H9 (cell line): ENCODE measurements around the gene SPRED1. TPM values are rescaled to one million over a fixed set of nuclear protein-coding genes. Genes with fewer than 3 reads are reported as not detected.
"Not testable (repeated sequence)": the region's sequence is repeated elsewhere in the genome, so short reads cannot be mapped to it uniquely, and the experiment has no call there.

Experiments
- DNase-seq: peaks from one replicate; pipeline ENCODE4 v3.0.0-alpha.2; 2017
- H2AFZ ChIP-seq: one replicate; pipeline ENCODE4 v1.6.1; 2013; ENCODE audit warnings: mild to moderate bottlenecking, low read length, control low read depth, moderate library complexity
- H2AK5ac ChIP-seq: 2 replicates; pipeline ENCODE4 v1.6.1; 2013; ENCODE audit warnings: low read length, control low read depth, mixed read lengths; ENCODE audit not compliant: insufficient read length
- H2BK120ac ChIP-seq: one replicate; pipeline ENCODE4 v1.6.1; 2013; ENCODE audit warnings: low read depth, mild to moderate bottlenecking, low read length, control low read depth, inconsistent platforms; ENCODE audit not compliant: poor library complexity, severe bottlenecking
- H2BK12ac ChIP-seq: 2 replicates; pipeline ENCODE4 v1.6.1; 2013; ENCODE audit warnings: low read length, control low read depth, mixed read lengths, low read depth; ENCODE audit not compliant: insufficient read length
- H2BK15ac ChIP-seq: 2 replicates; pipeline ENCODE4 v1.6.1; 2013; ENCODE audit warnings: low read depth, low read length, control low read depth
- H2BK20ac ChIP-seq: one replicate; pipeline ENCODE4 v1.6.1; 2013; ENCODE audit warnings: low read depth, mild to moderate bottlenecking, low read length, control low read depth, inconsistent platforms; ENCODE audit not compliant: poor library complexity, severe bottlenecking
- H2BK5ac ChIP-seq: 2 replicates; pipeline ENCODE4 v1.6.1; 2013; ENCODE audit warnings: low read length, control low read depth, mixed read lengths; ENCODE audit not compliant: insufficient read length
- H3K14ac ChIP-seq: 2 replicates; pipeline ENCODE4 v1.6.1; 2013; ENCODE audit warnings: low read length, control low read depth; ENCODE audit not compliant: insufficient read depth
- H3K18ac ChIP-seq: 2 replicates; pipeline ENCODE4 v1.6.1; 2013; ENCODE audit warnings: low read depth, mild to moderate bottlenecking, mixed read lengths, low read length, control low read depth; ENCODE audit not compliant: insufficient read length
- H3K23ac ChIP-seq: 2 replicates; pipeline ENCODE4 v1.6.1; 2013; ENCODE audit warnings: low read length, control low read depth, mixed read lengths, low read depth; ENCODE audit not compliant: insufficient read length
- H3K23me2 ChIP-seq: 2 replicates; pipeline ENCODE4 v1.6.1; 2013; ENCODE audit warnings: low read depth, mild to moderate bottlenecking, mixed read lengths, low read length, control low read depth; ENCODE audit not compliant: insufficient read length, poor library complexity, severe bottlenecking
- H3K27ac ChIP-seq: 2 replicates; pipeline ENCODE4 v1.5.1; 2013; ENCODE audit warnings: low read length, control low read depth, mixed read lengths, low read depth; ENCODE audit not compliant: insufficient read length
- H3K27me3 ChIP-seq: 2 replicates; pipeline ENCODE4 v1.6.1; 2013; ENCODE audit warnings: low read length, control low read depth, inconsistent platforms; ENCODE audit not compliant: insufficient read depth
- H3K4ac ChIP-seq: 2 replicates; pipeline ENCODE4 v1.6.1; 2013; ENCODE audit warnings: low read depth, mild to moderate bottlenecking, control low read depth, inconsistent platforms, low read length, moderate library complexity
- H3K4me1 ChIP-seq: 2 replicates; pipeline ENCODE4 v1.6.1; 2013; ENCODE audit warnings: low read length, control low read depth, inconsistent platforms; ENCODE audit not compliant: insufficient read depth
- H3K4me2 ChIP-seq: 2 replicates; pipeline ENCODE4 v1.6.1; 2013; ENCODE audit warnings: low read length, control low read depth, mixed read lengths; ENCODE audit not compliant: insufficient read length, insufficient read depth
- H3K56ac ChIP-seq: 2 replicates; pipeline ENCODE4 v1.6.1; 2013; ENCODE audit warnings: low read depth, mild to moderate bottlenecking, mixed read lengths, low read length, control low read depth; ENCODE audit not compliant: insufficient read length
- H3K79me1 ChIP-seq: 2 replicates; pipeline ENCODE4 v1.6.1; 2013; ENCODE audit warnings: low read depth, mild to moderate bottlenecking, moderate library complexity, low read length, control low read depth, inconsistent platforms; ENCODE audit not compliant: insufficient read depth, poor library complexity, severe bottlenecking
- H3K79me2 ChIP-seq: 2 replicates; pipeline ENCODE4 v1.6.1; 2013; ENCODE audit warnings: low read length, control low read depth, inconsistent platforms; ENCODE audit not compliant: insufficient read depth
- H3K9ac ChIP-seq: 2 replicates; pipeline ENCODE4 v1.6.1; 2013; ENCODE audit warnings: low read length, control low read depth, mixed read lengths; ENCODE audit not compliant: insufficient read length; ENCODE audit errors: extremely low read depth
- H3K9me3 ChIP-seq: one replicate; pipeline ENCODE4 v1.6.1; 2013; ENCODE audit warnings: low read depth, low read length, inconsistent platforms; ENCODE audit not compliant: control insufficient read depth
- H3T11ph ChIP-seq: one replicate; pipeline ENCODE4 v1.6.1; 2013; ENCODE audit warnings: mild to moderate bottlenecking, low read length, control low read depth, inconsistent platforms
- H4K20me1 ChIP-seq: one replicate; pipeline ENCODE4 v1.6.1; 2013; ENCODE audit not compliant: control insufficient read depth, insufficient read length, insufficient read depth
- H4K5ac ChIP-seq: 2 replicates; pipeline ENCODE4 v1.6.1; 2013; ENCODE audit warnings: low read depth, mild to moderate bottlenecking, mixed read lengths, low read length, control low read depth; ENCODE audit not compliant: insufficient read length
- H4K8ac ChIP-seq: replicated peaks from 2 replicates; pipeline ENCODE4 v1.6.1; 2013; ENCODE audit warnings: low read length, control low read depth, mixed read lengths, low read depth; ENCODE audit not compliant: insufficient read length
- H4K91ac ChIP-seq: 2 replicates; pipeline ENCODE4 v1.6.1; 2013; ENCODE audit warnings: low read depth, mild to moderate bottlenecking, moderate library complexity, mixed read lengths, low read length, control low read depth; ENCODE audit not compliant: insufficient read length
- H3K27ac Mint-ChIP-seq, 3 experiments: 2 replicates in 2 of 3; 3 replicates in 1 of 3; pipeline ENCODE4 v1.8.0; 2020 to 2021; ENCODE audit warnings: mixed read lengths in 3 of 3, mild to moderate bottlenecking in 1 of 3, moderate library complexity in 1 of 3
- H3K27me3 Mint-ChIP-seq: 2 replicates; pipeline ENCODE4 v1.8.0; 2021; ENCODE audit warnings: low read depth, mild to moderate bottlenecking, moderate library complexity, mixed read lengths
- H3K36me3 Mint-ChIP-seq, 3 experiments: 2 replicates in 2 of 3; 3 replicates in 1 of 3; pipeline ENCODE4 v1.8.0; 2020 to 2021; ENCODE audit warnings: low read depth in 3 of 3, mixed read lengths in 3 of 3; ENCODE audit not compliant: insufficient read depth in 1 of 3
- H3K4me1 Mint-ChIP-seq, 2 experiments: 2 replicates each; pipeline ENCODE4 v1.8.0; 2020; ENCODE audit warnings: mixed read lengths in 2 of 2
- H3K4me3 Mint-ChIP-seq, 2 experiments: 2 replicates in 1 of 2; 3 replicates in 1 of 2; pipeline ENCODE4 v1.8.0; 2020 to 2021; ENCODE audit warnings: mild to moderate bottlenecking in 2 of 2, mixed read lengths in 2 of 2, moderate library complexity in 1 of 2
- H3K9me3 Mint-ChIP-seq, 2 experiments: 2 replicates in 1 of 2; 3 replicates in 1 of 2; pipeline ENCODE4 v1.8.0; 2020; ENCODE audit warnings: mild to moderate bottlenecking in 2 of 2, mixed read lengths in 2 of 2, moderate library complexity in 1 of 2
- WGBS: extraction: QIAGEN DNeasy Blood & Tissue Kit; methylation state at CpG from one replicate; pipeline ENCODE4 v1.1.7; 2013; ENCODE audit warnings: missing lambda C conversion rate, low lambda C conversion rate, mixed read lengths; ENCODE audit not compliant: insufficient read length; ENCODE audit errors: extremely low coverage; 5-methylcytosine and 5-hydroxymethylcytosine counted together
- total RNA-seq: library from RNA; stranded (reverse); gene quantifications from 2 replicates; pipeline ENCODE4 v1.2.1, GENCODE V29; 2021
- TF ChIP-seq, protein P1 (sequence below): fragments of 200-600 bp; sonication (generic); conservative IDR thresholded peaks from 3 replicates; pipeline ENCODE4 v1.8.0; 2021; ENCODE audit warnings: antibody characterized with exemption, mild to moderate bottlenecking

SPRED1 gene
- total RNA-seq, 1 experiment from 2014 or later, result 41.0 TPM

DNA sequence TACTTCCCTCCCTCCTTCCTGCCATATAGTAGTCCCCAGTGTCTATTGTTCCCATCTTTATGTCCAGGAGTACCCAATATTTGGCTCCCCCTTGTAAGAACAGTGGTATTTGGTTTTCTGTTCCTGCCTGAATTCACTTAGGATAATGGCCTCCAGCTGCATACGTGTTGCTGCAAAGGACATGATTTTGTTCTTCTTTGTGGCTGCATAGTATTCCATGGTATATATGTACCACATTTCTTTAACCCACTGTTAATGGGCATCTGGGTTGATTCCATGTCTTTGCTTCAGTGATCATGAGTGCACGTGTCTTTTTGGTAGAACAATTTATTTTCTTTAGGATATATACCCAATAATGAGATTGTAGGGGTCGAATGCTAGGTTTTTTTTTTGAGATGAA is 19.3 kb downstream of the SPRED1 start:
- Histone ChIP-seq H3K14ac (no peak overlapping the region), H4K5ac (no peak overlapping the region), H3K23me2 (no peaks in the 10 kb centered on the region), H3K18ac (no peak overlapping the region), H3K9ac (no peak overlapping the region), H3T11ph (no peak overlapping the region), H3K4me1 (no peaks in the 10 kb centered on the region), H2BK5ac (no peak overlapping the region), H2BK12ac (no peak overlapping the region), H3K23ac (no peak overlapping the region), H3K27me3 (no peaks in the 10 kb centered on the region), H4K91ac (no peak overlapping the region), H2BK15ac (no peak overlapping the region), H4K8ac (no peak overlapping the region), H2AK5ac (no peak overlapping the region), H3K4me2 (no peak overlapping the region), H2BK120ac (no peak overlapping the region), H3K56ac (no peak overlapping the region), H3K4ac (no peak overlapping the region), H3K27ac (no peak overlapping the region), H3K79me2 (peaks cover 60% of the 10 kb centered on the region), H2BK20ac (no peak overlapping the region), H3K79me1 (no peaks in the 10 kb centered on the region), H4K20me1 (no peaks in the 10 kb centered on the region), H2AFZ (no peak overlapping the region), H3K9me3 (no peaks in the 10 kb centered on the region)
- H3K27ac Mint-ChIP-seq, result no peak overlapping the region; a peak in 1 of 7 replicates
- no peak overlapping the region for H3K4me3 Mint-ChIP-seq
- peaks cover 6 to 23% (median 10%) of the 10 kb centered on the region in 3 experiments; a peak in 6 of 7 replicates for H3K36me3 Mint-ChIP-seq
- H3K4me1 Mint-ChIP-seq, result peaks cover 18 to 24% of the 10 kb centered on the region in 2 experiments
- DNase-seq, result no peak
- no peaks in the 10 kb centered on the region; a peak in 1 of 5 replicates for H3K9me3 Mint-ChIP-seq
- H3K27me3 Mint-ChIP-seq, result no peaks in the 10 kb centered on the region
- TF ChIP-seq, protein P1, sequence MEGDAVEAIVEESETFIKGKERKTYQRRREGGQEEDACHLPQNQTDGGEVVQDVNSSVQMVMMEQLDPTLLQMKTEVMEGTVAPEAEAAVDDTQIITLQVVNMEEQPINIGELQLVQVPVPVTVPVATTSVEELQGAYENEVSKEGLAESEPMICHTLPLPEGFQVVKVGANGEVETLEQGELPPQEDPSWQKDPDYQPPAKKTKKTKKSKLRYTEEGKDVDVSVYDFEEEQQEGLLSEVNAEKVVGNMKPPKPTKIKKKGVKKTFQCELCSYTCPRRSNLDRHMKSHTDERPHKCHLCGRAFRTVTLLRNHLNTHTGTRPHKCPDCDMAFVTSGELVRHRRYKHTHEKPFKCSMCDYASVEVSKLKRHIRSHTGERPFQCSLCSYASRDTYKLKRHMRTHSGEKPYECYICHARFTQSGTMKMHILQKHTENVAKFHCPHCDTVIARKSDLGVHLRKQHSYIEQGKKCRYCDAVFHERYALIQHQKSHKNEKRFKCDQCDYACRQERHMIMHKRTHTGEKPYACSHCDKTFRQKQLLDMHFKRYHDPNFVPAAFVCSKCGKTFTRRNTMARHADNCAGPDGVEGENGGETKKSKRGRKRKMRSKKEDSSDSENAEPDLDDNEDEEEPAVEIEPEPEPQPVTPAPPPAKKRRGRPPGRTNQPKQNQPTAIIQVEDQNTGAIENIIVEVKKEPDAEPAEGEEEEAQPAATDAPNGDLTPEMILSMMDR, result no peak
- no CpG with 5 or more reads among the region's 3 CpGs for WGBS

DNA sequence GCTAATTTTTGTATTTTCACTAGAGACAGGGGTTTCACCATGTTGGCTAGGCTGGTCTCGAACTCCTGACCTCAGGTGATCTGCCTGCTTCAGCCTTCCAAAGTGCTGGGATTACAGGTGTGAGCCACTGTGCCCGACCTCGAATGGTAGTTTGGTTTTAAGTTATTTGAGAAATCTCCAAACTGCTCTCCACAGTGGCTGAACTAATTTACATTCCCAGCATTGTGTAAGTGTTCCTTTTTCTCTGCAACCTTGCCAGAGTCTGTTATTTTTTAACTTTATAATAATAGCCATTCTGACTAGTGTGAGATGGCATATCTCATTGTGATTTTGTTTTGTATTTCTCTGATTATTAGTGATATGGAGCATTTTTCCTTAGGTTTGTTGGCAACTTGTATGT is 19.8 kb downstream of the SPRED1 start:
- not testable (repeated sequence) for H3K4me1 ChIP-seq, H3T11ph ChIP-seq, H3K27ac ChIP-seq, H3K79me1 ChIP-seq, H2AFZ ChIP-seq, H3K23ac ChIP-seq, H3K9me3 ChIP-seq, H2BK5ac ChIP-seq, H4K91ac ChIP-seq, H3K9ac ChIP-seq, DNase-seq, H4K5ac ChIP-seq, H3K4ac ChIP-seq, H2BK12ac ChIP-seq, H2BK120ac ChIP-seq, H3K9me3 Mint-ChIP-seq, H4K8ac ChIP-seq, H3K27me3 Mint-ChIP-seq, H3K18ac ChIP-seq, H3K4me2 ChIP-seq, H3K4me3 Mint-ChIP-seq, H3K56ac ChIP-seq, H3K14ac ChIP-seq, H4K20me1 ChIP-seq, H2AK5ac ChIP-seq, H2BK20ac ChIP-seq, H3K27me3 ChIP-seq, H2BK15ac ChIP-seq, H3K23me2 ChIP-seq
- peaks cover 18 to 24% of the 10 kb centered on the region in 2 experiments for H3K4me1 Mint-ChIP-seq
- H3K27ac Mint-ChIP-seq, result peak overlapping the region in 2 of 3 experiments; percentile 15 to 17; a peak in 2 of 7 replicates
- peaks cover 6 to 23% (median 10%) of the 10 kb centered on the region in 3 experiments; a peak in 6 of 7 replicates for H3K36me3 Mint-ChIP-seq
- no CpG with 5 or more reads among the region's 3 CpGs for WGBS
- peaks cover 65% of the 10 kb centered on the region for H3K79me2 ChIP-seq
